PC-3 (cell line): ENCODE data around the gene CEBPG. TPM values are rescaled to one million over a fixed set of nuclear protein-coding genes. Genes with fewer than 3 reads are reported as not detected.

Source experiments
- ATAC-seq: fragments of 200-7000 bp; cut with Tn5 transposase; 2 replicates; pipeline ENCODE4 v1.9.1; 2020; ENCODE audit warnings: mild to moderate bottlenecking, moderate library complexity
- BruUV-seq: library from RNA; stranded (reverse); fragments of 400-500 nt; replicated peaks from 2 replicates; lab custom pipeline; 2021; lab: Mats Ljungman, UMichigan
- CTCF ChIA-PET: fragments of 300-600 bp; sonication (Branson Sonifier 250); formaldehyde crosslinking; loops from one replicate; lab custom pipeline; 2022; ENCODE audit warnings: antibody characterized with exemption; lab: Charles Lee
- POLR2A ChIA-PET: fragments of 300-600 bp; sonication (Branson Sonifier 250); formaldehyde crosslinking; loops from one replicate; lab custom pipeline; 2022; ENCODE audit warnings: antibody characterized with exemption; ENCODE audit not compliant: unreplicated experiment; lab: Charles Lee
- DNase-seq: peaks from one replicate; pipeline ENCODE4 v3.0.0-alpha.2; 2015
- H2AFZ ChIP-seq: fragments of 300-600 bp; sonication (generic); 2 replicates; pipeline ENCODE4 v1.6.0; 2016; ENCODE audit warnings: antibody characterized with exemption, low read length
- H3F3A ChIP-seq: fragments of 300-600 bp; sonication (generic); one replicate; pipeline ENCODE4 v1.6.0; 2017; ENCODE audit warnings: antibody characterized with exemption, low read length, control low read depth, mild to moderate bottlenecking; ENCODE audit not compliant: unreplicated experiment
- H3K27ac ChIP-seq: fragments of 300-600 bp; sonication (generic); 2 replicates; pipeline ENCODE4 v1.5.1; 2016; ENCODE audit warnings: mild to moderate bottlenecking, low read length
- H3K27me3 ChIP-seq: fragments of 300-600 bp; sonication (generic); 2 replicates; pipeline ENCODE4 v1.6.1; 2016; ENCODE audit warnings: low read length, mixed read lengths
- H3K36me3 ChIP-seq: fragments of 300-600 bp; sonication (generic); 2 replicates; pipeline ENCODE4 v1.6.1; 2016; ENCODE audit warnings: low read depth, mixed run types, low read length, mixed read lengths
- H3K4me1 ChIP-seq: fragments of 300-600 bp; sonication (generic); 2 replicates; pipeline ENCODE4 v1.5.1; 2016; ENCODE audit warnings: low read length; ENCODE audit not compliant: insufficient read depth
- H3K4me2 ChIP-seq: fragments of 300-600 bp; sonication (generic); 2 replicates; pipeline ENCODE4 v1.6.0; 2016; ENCODE audit warnings: low read length
- H3K4me3 ChIP-seq: fragments of 300-600 bp; sonication (generic); 2 replicates; pipeline ENCODE4 v1.5.1; 2016; ENCODE audit warnings: mild to moderate bottlenecking, low read length, mixed read lengths
- H3K79me2 ChIP-seq: fragments of 300-600 bp; sonication (generic); 2 replicates; pipeline ENCODE4 v1.6.1; 2017; ENCODE audit warnings: low read length, mixed read lengths
- H3K9ac ChIP-seq: fragments of 300-600 bp; sonication (generic); 2 replicates; pipeline ENCODE4 v1.6.0; 2016; ENCODE audit warnings: mild to moderate bottlenecking, low read length
- H3K9me2 ChIP-seq: fragments of 300-600 bp; sonication (generic); replicated peaks from 2 replicates; pipeline ENCODE4 v1.6.1; 2016; ENCODE audit warnings: mixed run types, low read length, mixed read lengths
- H3K9me3 ChIP-seq: fragments of 300-600 bp; sonication (generic); 2 replicates; pipeline ENCODE4 v1.6.1; 2016; ENCODE audit warnings: low read length, mixed read lengths
- H4K20me1 ChIP-seq: fragments of 300-600 bp; sonication (generic); 2 replicates; pipeline ENCODE4 v1.6.1; 2016; ENCODE audit warnings: low read length, mixed read lengths
- EZH2 ChIP-seq: fragments of 300-600 bp; sonication (generic); IDR thresholded peaks from one replicate; pipeline ENCODE4 v1.6.1; 2017; ENCODE audit warnings: antibody characterized with exemption, mild to moderate bottlenecking, low read length; ENCODE audit not compliant: unreplicated experiment
- EZH2phosphoT487 ChIP-seq: fragments of 300-600 bp; sonication (generic); IDR thresholded peaks from 2 replicates; pipeline ENCODE4 v1.6.1; 2018; ENCODE audit warnings: mild to moderate bottlenecking, antibody characterized with exemption, low read length, borderline replicate concordance
- intact Hi-C: fragments of 100-400 bp; cut with micrococcal nuclease; formaldehyde crosslinking; loops from 2 replicates; pipeline ENCODE4 v1.9.0; 2023
- total RNA-seq: library from RNA; depleted of rRNA; stranded (reverse); fragments of >200 nt; gene quantifications from 2 replicates; pipeline ENCODE4 v1.2.3, GENCODE V29; 2014
- TF ChIP-seq, protein P1 (sequence below): fragments of 300-600 bp; sonication (generic); conservative IDR thresholded peaks from 2 replicates; pipeline ENCODE4 v1.5.1; 2017; ENCODE audit warnings: antibody characterized with exemption, low read depth, mild to moderate bottlenecking, low read length

Gene CEBPG
- total RNA-seq, 1 experiment from 2014 or later, result 24.6 TPM

- Histone ChIP-seq H4K20me1 (no peaks in the 10 kb centered on the region), H3K4me1 (no peaks in the 10 kb centered on the region), H3K4me3 (no peak overlapping the region), H3K27ac (no peak overlapping the region), H3K36me3 (no peaks in the 10 kb centered on the region), H3K79me2 (no peaks in the 10 kb centered on the region), H3K27me3 (no peaks in the 10 kb centered on the region), H3K9me3 (no peaks in the 10 kb centered on the region), H3K9me2 (no peaks in the 10 kb centered on the region), H3K4me2 (no peak overlapping the region), H2AFZ (no peak overlapping the region), H3K9ac (no peak overlapping the region), H3F3A (no peaks in the 10 kb centered on the region)
- ChIA-PET CTCF (interaction anchor here (0.6 kb wide), 1 partner anchor 143 kb away, joined by 4 read pairs; no protein-coding TSS in a partner anchor), POLR2A (no interaction called here)
- DNase-seq (no peak), ATAC-seq (no peak)
- no peak for TF ChIP-seq EZH2
- TF ChIP-seq, protein P1, sequence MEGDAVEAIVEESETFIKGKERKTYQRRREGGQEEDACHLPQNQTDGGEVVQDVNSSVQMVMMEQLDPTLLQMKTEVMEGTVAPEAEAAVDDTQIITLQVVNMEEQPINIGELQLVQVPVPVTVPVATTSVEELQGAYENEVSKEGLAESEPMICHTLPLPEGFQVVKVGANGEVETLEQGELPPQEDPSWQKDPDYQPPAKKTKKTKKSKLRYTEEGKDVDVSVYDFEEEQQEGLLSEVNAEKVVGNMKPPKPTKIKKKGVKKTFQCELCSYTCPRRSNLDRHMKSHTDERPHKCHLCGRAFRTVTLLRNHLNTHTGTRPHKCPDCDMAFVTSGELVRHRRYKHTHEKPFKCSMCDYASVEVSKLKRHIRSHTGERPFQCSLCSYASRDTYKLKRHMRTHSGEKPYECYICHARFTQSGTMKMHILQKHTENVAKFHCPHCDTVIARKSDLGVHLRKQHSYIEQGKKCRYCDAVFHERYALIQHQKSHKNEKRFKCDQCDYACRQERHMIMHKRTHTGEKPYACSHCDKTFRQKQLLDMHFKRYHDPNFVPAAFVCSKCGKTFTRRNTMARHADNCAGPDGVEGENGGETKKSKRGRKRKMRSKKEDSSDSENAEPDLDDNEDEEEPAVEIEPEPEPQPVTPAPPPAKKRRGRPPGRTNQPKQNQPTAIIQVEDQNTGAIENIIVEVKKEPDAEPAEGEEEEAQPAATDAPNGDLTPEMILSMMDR, result no peak
- no peak for TF ChIP-seq EZH2phosphoT487
- intact Hi-C loops, result no loop called here
- BruUV-seq, result no TSS peak
Observed at GRCh38 chr19:33396701-33397535, 23.4 kb downstream of the CEBPG start.

DNA sequence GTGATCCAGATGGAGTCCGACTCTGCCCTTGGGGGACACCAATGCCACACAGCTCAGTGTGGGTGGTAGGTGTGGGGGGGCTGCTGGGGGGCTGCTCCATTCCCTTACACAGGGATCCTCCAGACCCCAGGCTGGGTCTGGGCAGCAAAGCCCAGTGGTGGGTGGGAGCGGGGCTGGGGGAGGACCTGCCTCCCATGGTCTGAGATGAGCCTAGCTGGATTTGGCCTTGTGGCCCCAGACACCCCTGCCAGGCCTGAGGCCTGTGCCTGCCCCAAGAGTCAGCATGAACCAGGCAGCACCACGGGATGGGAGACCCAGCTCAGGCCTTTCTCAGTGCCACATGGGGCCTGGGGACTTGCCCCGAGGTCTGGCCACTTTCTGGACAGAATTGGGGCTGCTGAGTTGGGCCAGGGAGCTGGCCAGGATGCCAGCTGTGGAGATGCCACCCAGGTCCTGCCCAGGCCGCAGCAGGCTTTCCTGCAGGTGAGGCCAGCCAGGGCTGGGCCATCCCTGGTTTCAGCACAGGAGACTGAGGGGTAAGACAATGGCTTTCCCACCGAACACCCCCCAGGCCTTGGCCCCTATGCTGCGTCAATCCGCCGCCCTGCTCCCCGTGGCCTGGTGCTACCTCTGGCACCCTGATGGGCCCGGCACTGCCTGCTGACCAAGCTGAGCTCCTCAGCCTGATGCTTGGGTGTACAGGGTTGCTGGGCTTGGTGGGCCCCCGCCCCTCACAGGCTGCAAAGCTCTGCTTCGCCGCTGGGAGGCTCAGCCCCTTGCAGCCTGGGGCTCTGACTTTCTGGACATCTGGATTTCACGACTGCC is 24.2 kb downstream of the CEBPG start:
- CTCF ChIA-PET, result no interaction called here
- Histone ChIP-seq H3K79me2 (no peaks in the 10 kb centered on the region), H3K4me3 (no peak overlapping the region), H3K9ac (no peak overlapping the region), H3K36me3 (no peaks in the 10 kb centered on the region), H3K4me1 (no peaks in the 10 kb centered on the region), H3K9me3 (no peaks in the 10 kb centered on the region), H3K27ac (no peak overlapping the region), H3K4me2 (no peak overlapping the region), H3K9me2 (no peaks in the 10 kb centered on the region), H2AFZ (no peak overlapping the region), H4K20me1 (no peaks in the 10 kb centered on the region), H3K27me3 (no peaks in the 10 kb centered on the region), H3F3A (no peaks in the 10 kb centered on the region)
- POLR2A ChIA-PET, result no interaction called here
- TF ChIP-seq, protein P1, result no peak
- TF ChIP-seq EZH2 (no peak), EZH2phosphoT487 (no peak)
- ATAC-seq (no peak), DNase-seq (no peak)
- no TSS peak for BruUV-seq
- intact Hi-C loops, result no loop called here
